Suprapubic skin (tissue), 4 donors: ENCODE data around the gene NIP7.

Experiments
- CTCF ChIP-seq, 2 donors: fragments of 200-600 bp in 1 of 2; fragments of 450-650 bp in 1 of 2; sonication (generic) in 1 of 2; IDR thresholded peaks; one replicate each; pipeline ENCODE4 v1.5.1; 2016 to 2019; ENCODE audit warnings: antibody characterized with exemption in 2 of 2, mild to moderate bottlenecking in 1 of 2, moderate library complexity in 1 of 2
- EP300 ChIP-seq: sonication (generic); formaldehyde crosslinking; IDR thresholded peaks from one replicate; pipeline ENCODE4 v1.6.1; 2017; ENCODE audit warnings: antibody characterized with exemption
- POLR2A ChIP-seq, 2 donors: fragments of 450-650 bp; IDR thresholded peaks; one replicate each; pipeline ENCODE4 v1.6.1; 2017; ENCODE audit warnings: antibody characterized with exemption in 2 of 2, mild to moderate bottlenecking in 2 of 2, moderate library complexity in 2 of 2
- POLR2AphosphoS5 ChIP-seq, 3 donors: sonication (generic); formaldehyde crosslinking; IDR thresholded peaks; one replicate each; pipeline ENCODE4 v1.6.1; 2017; ENCODE audit warnings: antibody characterized with exemption in 3 of 3

DNA sequence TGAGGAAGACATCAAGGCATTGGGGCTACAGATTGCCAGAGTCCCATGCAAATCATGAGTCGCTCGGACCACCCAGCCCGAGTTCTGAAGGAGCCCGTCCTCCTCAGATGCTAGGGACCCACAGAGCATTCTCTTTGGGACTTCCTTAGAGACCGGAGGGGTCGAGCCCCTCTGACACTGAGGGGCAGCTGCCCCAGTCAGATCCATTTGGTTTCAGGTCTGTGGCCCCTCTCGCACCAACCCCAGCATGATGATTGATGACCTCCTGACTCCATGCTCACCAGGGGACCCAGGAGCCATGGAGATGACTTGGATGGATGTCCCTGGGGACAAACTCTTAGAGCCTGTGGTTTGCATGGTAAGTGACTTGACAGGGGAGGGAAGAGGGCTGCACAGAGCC is 17.2 kb upstream of the NIP7 start:
- TF ChIP-seq CTCF (IDR thresholded peaks at IDR 0.05) (no peak), POLR2A (IDR thresholded peaks at IDR 0.05) (no peak), EP300 (no peak), POLR2AphosphoS5 (IDR thresholded peaks at IDR 0.05) (no peak)
